GM13976 (cell line): Measurements from ENCODE around the gene FLAD1.

ENCODE experiments used
- DNase-seq: peaks from one replicate; pipeline ENCODE4 v3.0.0; 2012; ENCODE audit warnings: low spot score
- in situ Hi-C: fragments of 300-500 bp; cut with MboI; formaldehyde crosslinking; loops from one replicate; pipeline ENCODE4 v1.12.0; 2022; ENCODE audit warnings: low sequenced_read_pairs, mixed read lengths, inconsistent platforms; ENCODE audit not compliant: unreplicated experiment
- TF ChIP-seq, protein P1 (sequence below): IDR thresholded peaks from 2 replicates; pipeline ENCODE4 v1.5.1; 2012; ENCODE audit warnings: borderline replicate concordance, mild to moderate bottlenecking; ENCODE audit not compliant: insufficient read depth; ENCODE audit errors: extremely low read depth, missing control alignments, control extremely low read depth

Gene FLAD1

DNA sequence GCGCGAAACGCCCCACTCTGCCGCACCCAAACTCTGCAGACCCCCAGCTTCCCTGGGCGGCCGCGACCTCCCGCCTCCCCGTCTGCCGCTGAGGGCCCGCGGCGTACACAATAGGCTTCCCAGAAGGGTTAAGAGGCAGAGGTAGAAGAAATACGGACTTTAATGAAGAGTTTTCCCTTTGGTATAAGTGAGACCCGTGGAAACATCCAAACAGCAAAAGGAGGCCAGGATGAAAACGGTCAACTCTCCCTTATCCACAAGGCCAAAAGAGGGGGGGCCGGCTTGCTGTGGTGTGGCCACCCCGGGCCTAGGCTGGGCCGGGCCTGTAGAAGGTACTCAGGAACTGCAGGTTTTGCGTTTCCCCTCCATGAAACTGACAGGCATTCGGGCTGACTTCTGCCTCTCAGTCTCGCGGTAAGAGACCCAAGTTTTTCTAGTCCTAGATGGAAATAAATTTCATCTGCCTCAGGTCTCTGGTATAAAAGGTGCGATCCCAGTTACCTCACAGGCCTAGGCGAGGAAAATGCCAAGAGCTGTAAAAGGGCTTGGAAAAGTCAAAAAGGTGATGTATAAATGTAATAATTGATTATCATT lies 20.9 kb upstream of the FLAD1 start:
- TF ChIP-seq, protein P1, sequence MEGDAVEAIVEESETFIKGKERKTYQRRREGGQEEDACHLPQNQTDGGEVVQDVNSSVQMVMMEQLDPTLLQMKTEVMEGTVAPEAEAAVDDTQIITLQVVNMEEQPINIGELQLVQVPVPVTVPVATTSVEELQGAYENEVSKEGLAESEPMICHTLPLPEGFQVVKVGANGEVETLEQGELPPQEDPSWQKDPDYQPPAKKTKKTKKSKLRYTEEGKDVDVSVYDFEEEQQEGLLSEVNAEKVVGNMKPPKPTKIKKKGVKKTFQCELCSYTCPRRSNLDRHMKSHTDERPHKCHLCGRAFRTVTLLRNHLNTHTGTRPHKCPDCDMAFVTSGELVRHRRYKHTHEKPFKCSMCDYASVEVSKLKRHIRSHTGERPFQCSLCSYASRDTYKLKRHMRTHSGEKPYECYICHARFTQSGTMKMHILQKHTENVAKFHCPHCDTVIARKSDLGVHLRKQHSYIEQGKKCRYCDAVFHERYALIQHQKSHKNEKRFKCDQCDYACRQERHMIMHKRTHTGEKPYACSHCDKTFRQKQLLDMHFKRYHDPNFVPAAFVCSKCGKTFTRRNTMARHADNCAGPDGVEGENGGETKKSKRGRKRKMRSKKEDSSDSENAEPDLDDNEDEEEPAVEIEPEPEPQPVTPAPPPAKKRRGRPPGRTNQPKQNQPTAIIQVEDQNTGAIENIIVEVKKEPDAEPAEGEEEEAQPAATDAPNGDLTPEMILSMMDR = no peak
- in situ Hi-C loops = no loop called here
- peak; percentile 50 for DNase-seq

DNA sequence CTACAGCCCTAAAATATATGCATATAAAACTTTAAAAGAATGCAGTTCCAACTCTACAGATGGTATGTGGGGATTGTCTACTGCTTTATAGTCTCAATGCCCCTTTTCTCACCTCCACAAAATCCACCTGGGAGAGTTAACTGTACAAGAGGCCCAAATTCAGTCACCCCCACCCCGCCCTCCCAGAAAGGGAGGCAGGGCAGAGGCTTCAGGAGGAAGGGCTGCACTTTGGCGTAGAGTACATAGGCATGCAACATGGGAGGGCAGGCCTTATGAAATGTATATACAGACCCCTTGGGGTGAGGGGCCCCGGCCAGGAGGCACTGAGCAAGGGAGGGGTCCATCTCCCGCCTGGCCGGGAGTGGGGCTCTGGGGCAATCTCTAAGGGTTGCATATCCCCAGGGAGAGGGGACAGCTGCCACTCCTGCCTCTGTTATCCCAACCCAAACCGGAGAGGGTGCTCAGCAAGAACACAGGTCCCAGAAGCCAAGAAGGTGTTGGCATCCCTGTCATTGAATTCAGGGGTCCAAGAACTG lies 20.3 kb upstream of the FLAD1 start:
- TF ChIP-seq, protein P1 = no peak
- in situ Hi-C loops = no loop called here
- no peak for DNase-seq

DNA sequence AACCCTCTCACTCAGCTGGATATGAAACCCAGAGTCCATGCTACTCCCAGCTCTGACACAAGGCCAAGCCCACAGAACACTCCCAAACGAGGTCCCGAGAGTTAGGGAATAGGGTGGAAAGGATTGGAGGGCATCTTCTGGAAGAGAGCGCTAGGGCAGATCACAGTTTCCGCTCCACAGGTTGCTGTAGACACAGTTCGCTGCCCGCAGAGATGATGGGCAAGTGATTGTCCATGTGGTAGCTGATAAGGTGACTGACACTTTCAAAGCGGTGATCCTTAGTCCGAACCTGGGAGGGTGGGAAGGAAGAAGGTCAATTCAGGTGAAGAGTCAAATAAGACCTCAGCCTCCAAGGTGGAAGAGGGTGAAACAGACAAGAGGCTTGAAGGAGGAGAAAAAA lies 19.5 kb upstream of the FLAD1 start:
- TF ChIP-seq, protein P1 = no peak
- no peak for DNase-seq
- in situ Hi-C loops = no loop called here

DNA sequence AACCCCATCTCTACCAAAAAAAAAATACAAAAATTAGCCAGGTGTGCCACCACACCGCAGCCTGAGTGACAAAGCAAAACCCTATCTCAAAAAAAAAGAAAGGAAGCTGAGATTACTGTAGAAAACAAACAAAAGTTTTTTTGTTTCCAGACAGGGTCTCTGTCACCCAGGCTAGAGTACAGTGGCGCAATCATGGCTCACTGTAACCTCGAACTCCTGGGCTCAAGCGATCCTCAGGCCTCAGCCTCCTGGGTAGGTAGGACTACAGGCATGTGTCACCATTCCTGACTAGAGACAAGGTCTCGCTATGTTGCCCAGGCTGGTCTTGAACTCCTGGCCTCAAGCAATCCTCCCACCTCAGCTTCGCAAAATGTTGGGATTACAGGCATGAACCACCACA lies 18.8 kb upstream of the FLAD1 start:
- DNase-seq = no peak
- in situ Hi-C loops = no loop called here
- TF ChIP-seq, protein P1 = no peak

DNA sequence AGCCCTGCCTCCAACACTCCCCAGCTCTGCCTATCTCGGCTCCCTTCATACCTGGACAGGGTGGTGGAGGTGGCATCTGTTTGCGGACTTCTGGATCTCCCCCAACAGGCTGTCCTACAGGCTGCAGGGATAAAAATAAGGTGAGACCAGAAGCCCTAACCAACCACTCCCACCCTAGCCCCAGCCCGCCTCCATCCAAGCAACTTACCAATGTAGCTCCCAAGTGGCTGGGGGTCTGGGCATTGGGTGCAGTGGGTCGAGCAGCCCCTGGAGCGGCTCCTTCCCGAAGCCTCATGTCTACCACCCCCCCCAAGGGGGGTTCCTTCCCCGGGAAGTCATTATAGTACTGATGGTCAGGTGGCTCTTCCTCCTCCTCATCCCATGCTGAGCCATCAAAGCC lies 17.0 kb upstream of the FLAD1 start:
- DNase-seq = no peak
- TF ChIP-seq, protein P1 = no peak
- in situ Hi-C loops = no loop called here

DNA sequence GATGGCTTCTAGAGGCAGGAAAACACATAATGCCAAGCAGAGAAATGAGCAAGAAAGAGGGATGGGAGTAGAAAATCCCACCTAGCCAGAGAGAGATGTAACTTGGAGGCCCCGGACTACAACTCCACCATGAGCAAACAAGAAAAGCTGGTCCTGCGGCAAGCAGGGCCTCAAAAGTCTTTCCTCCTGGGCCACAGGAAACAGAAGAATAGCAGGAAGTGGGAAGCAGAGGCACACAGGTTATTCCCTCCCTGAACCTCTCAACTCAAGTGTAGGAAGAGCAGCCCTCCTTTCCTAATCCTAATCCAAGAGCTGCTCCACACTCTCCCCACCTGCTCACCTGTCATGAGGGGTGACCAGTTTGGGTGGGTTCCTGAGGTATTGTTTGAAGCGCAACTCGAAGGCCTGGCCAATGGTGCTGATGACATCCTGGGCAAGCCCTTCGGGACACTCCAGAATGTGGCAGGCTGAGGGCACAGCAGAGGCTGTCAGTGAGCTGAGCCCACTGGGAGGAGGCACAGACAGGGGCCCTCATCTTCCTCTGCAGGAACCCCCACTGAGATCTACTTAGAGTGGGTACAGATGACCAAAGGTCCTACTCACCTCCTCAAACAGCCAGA lies 15.7 kb upstream of the FLAD1 start:
- TF ChIP-seq, protein P1 = no peak
- no peak for DNase-seq
- in situ Hi-C loops = no loop called here
